AG10803 (cell line): ENCODE results near the gene GRID1.
"Not testable (repeated sequence)": the region's sequence is repeated elsewhere in the genome, so short reads cannot be mapped to it uniquely, and the experiment has no call there.

Experiments used
- DNase-seq: peaks from one replicate; pipeline ENCODE4 v3.0.0; 2010; ENCODE audit warnings: low read depth
- H3K4me3 ChIP-seq: 2 replicates; pipeline ENCODE4 v1.5.1; 2011; ENCODE audit warnings: mild to moderate bottlenecking, low read length, control low read depth
- TF ChIP-seq, protein P1 (sequence below): conservative IDR thresholded peaks from 2 replicates; pipeline ENCODE4 v1.5.1; 2011; ENCODE audit warnings: mild to moderate bottlenecking, low read length, control low read depth, inconsistent platforms

Gene GRID1

DNA sequence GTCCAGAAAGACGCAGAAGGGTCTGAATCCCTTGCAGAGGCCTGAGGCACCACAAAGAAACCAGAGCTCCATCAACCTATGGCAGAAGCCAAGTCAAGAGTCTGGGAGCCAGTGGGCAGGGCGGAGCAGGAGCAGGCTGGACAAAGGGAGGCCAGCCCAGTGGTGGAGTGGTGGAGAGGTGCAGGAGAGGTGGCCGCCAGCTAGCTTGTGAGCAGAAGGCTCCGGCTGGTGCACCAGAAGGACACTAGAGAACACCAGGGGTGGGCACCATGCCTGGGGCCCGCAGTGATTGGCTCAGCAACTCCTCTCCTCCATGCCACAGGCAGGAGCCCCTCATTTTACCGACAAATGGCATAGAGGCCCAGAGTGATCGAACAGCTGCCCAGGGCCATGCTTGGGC, 186.6 kb downstream of the GRID1 start:
- H3K4me3 ChIP-seq, result no peak overlapping the region
- DNase-seq, result no peak
- TF ChIP-seq, protein P1, sequence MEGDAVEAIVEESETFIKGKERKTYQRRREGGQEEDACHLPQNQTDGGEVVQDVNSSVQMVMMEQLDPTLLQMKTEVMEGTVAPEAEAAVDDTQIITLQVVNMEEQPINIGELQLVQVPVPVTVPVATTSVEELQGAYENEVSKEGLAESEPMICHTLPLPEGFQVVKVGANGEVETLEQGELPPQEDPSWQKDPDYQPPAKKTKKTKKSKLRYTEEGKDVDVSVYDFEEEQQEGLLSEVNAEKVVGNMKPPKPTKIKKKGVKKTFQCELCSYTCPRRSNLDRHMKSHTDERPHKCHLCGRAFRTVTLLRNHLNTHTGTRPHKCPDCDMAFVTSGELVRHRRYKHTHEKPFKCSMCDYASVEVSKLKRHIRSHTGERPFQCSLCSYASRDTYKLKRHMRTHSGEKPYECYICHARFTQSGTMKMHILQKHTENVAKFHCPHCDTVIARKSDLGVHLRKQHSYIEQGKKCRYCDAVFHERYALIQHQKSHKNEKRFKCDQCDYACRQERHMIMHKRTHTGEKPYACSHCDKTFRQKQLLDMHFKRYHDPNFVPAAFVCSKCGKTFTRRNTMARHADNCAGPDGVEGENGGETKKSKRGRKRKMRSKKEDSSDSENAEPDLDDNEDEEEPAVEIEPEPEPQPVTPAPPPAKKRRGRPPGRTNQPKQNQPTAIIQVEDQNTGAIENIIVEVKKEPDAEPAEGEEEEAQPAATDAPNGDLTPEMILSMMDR, result no peak

DNA sequence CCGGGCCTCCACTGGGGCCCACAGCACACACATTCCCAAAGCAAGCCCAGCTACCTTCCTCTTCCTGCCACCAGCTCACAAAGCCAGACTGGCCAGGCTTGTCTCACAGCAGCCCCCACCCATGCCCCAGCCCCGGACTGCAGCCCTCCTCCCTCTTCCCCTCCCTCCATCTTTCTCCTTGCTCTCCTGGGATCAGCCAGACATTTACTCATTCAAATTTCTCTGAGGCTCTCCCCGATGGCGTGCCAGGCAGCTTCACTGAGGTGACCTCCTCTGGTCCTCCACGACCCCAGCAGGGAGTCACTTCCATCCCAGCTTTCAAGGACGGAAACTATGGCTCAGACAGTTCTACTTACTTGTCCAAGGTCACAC, 187.5 kb downstream of the GRID1 start:
- DNase-seq, result no peak
- H3K4me3 ChIP-seq, result no peak overlapping the region
- TF ChIP-seq, protein P1, result no peak

DNA sequence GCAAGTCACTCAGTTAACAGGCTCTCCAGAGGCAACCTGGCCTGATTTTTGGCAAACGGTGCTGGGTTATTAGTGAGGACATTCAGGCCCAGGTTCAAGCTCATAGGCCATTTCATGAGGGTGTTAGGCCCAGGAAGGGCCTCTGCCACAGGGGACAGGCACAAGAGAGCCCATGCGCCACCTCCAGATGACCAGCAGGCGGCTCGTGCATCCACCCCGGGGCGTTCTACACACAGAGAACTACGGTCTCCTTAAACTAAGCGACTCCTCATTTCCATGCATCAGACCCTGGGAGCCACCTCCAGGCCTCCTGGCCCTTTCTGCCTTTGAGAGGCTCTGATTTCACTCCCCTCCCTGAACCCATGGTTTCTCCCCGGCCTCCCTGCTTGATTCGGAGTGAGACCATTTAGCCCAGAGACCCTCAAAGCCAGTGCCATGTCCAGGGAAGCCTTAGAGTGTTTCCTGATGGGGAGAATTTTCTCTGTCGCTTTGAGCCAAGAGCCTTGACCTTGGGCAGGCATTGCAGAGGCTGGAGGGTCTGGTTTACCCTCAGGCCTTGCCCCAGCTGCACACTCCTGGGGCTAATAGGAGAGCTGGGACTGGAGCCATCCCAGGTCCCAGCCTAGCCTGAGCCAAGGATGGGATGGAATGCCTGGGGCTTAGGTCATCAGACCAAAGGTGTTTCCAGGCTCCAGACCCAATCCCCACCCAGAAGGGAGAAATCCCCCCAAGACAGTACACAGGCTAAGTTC, 188.0 kb downstream of the GRID1 start:
- TF ChIP-seq, protein P1, result peak; percentile 43
- H3K4me3 ChIP-seq, result no peak overlapping the region
- DNase-seq, result peak; percentile 4

DNA sequence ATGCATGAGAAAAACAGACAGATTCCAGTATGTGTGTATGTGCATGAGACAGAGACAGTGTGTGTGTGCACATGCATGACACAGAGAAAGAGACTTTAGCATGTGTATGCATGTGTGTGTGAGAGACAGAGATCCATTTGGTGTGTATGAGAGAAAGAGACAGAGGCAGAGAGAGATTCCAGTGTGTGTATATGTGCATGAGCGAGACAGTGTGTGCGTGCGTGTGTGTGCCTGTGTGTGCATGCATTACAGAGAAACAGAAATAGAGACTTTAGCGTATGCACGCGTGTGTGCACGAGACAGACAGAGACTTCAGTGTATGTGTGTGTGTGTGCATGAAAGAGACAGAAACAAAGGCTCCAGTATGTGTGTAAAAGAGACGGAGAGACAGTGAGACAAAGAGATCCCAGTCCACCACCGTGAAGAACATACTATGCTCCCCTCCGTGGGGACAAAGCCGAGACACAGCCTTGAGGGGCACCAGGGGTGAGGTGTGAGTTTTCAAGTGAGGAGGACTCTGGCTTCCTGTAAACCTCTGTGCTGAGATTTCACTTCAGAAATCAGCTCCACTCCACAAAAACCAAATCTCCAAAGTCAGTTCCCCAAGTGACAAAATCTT, 188.9 kb downstream of the GRID1 start:
- no peak for DNase-seq

DNA sequence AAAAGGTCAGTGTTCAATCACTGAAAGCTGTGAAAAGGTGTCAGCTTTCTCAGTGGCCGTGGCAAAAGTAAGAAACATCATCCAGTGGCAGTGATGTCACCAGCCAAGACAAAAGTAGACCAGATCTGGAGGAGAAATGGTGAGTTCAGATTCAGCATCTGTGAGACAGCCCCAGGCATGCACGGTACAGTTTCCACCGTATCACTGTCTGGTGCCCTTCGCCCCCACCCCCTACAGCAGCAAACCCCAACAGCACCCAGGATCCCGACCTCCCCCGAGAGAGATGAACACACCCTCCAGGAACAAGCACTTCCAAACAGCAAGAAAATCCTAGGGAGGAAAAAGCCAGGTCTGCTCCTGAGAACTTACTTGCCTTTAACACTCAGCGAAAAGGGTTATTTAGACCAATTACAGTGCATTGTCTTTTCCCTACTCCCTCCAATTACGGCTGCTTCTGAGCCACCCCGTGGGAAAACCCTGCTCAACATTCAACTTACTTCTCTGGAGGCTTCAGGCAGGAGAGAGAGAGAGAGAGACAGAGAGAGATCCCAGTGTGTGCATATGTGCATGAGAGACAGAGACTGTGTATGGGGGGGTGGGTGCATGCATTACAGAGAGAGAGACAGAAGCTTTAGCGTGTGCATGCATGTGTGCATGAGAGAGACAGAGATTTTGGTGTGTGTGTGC, 189.6 kb downstream of the GRID1 start:
- TF ChIP-seq, protein P1, result no peak
- no peak overlapping the region for H3K4me3 ChIP-seq
- no peak for DNase-seq

More for the DNA sequence above, 188.9 kb downstream of the GRID1 start:
- TF ChIP-seq, protein P1, result no peak
- H3K4me3 ChIP-seq, result no peak overlapping the region

DNA sequence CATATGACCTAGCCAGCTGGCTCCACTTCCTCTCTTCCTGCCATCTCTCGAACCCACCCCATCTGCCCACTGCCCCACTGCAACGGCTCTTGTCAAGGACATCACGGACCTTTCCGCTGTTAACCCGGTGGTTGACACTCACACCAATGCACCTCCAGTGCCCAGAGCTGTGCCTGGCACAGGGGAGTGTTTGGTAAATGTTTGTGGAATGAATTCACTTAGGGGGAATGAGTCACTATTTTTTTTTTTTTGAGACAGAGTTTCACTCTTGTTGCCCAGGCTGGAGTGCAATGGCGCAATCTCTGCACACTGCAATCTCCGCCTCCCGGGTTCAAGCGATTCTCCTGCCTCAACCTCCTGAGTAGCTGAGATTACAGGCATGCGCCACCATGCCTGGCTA, 191.1 kb downstream of the GRID1 start:
- DNase-seq, H3K4me3 ChIP-seq: not testable (repeated sequence)

DNA sequence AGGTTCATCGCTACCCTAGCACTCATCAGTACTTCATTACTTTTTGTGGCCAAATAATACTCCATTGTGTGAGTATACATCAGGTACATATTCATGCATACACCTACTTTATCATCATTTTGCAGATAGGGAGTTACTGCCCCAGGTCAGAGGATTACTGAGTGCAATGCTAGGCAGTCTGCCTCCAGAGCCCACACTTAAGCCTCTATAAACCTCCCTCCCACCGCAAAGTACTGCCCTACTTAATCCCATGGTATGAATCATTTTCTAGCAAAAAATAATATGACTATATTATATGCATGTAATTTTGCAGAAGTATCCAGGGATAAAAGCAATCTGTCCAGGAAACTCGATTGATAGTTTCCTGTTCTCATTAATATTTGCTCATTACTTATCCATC, 194.3 kb downstream of the GRID1 start:
- no peak overlapping the region for H3K4me3 ChIP-seq
- TF ChIP-seq, protein P1, result no peak
- no peak for DNase-seq
